ENCODE data around the gene SPECC1L. TPM values are rescaled to one million over a fixed set of nuclear protein-coding genes. Genes with fewer than 3 reads are reported as not detected.

Gene SPECC1L
- total and polyA plus RNA-seq, 10 of the 15 experiments (the other 5 are each of a cell fraction or from before 2014, with no cell fraction given), result 1.9 to 40.6 (median 19.1) TPM

DNA sequence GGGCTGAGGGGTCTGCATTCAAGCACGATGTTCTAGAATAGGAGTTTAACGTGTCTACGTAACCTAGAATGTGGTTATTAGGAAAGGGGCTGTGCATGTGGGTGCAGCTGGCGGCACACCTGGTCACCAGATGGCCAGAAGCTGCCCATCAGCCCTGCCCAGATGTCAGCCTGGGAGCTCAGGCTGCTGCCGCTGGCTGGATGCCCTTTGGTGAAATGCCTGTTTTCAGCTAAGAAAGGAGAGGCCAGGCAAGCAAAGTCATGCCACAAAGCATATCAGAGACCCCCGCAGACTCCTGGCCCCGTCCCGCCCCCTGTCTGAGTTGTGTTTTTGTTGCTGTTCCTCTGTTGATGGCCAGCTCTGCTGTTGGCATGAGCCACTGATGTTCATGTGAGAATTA is 145.5 kb downstream of the SPECC1L start (continued):
- TF ChIP-seq REST (IDR thresholded peaks at IDR 0.05; ENCODE audit: low read depth, low read length), result no peak
- TF ChIP-seq FOXK2 (IDR thresholded peaks at IDR 0.05), result no peak
- TF ChIP-seq NFYA (IDR thresholded peaks at IDR 0.05; ENCODE audit: borderline replicate concordance, low read depth, low read length), result no peak
- TF ChIP-seq BRCA1 (IDR thresholded peaks at IDR 0.05; ENCODE audit: low read depth, low read length), result no peak
- no peak for TF ChIP-seq NBN (IDR thresholded peaks at IDR 0.05)
- no peak for TF ChIP-seq PBX3 (IDR thresholded peaks at IDR 0.05; ENCODE audit: insufficient replicate concordance, low read depth, low read length)

DNA sequence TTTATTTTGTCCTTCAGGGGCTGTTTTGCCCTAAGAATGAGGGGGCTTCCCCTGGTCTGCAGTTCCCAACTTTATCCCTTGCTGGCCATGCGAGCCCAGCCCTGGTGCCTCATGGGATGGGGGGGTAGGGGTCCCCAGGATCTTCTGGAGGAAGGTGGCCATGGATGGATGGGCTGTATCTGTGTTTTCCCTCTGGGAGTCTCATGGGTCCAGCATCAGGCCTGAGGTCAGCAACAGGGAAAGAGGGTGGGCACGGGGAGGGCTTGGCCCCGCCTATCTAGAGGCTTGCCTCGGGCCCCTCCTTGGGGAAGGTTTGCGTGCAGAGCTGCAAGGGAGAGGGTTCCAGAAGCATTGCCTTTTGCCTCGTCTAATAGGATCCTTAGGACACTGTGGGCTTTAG is 146.0 kb downstream of the SPECC1L start:
- ATAC-seq, result no peak
- in situ Hi-C loops (cut with MboI), result no loop called here
- BruUV-seq (replicated peaks), result no TSS peak
- H4K20me1 ChIP-seq (ENCODE audit: control insufficient read depth, insufficient read depth), result no peaks in the 10 kb centered on the region
- no peak overlapping the region for H2AFZ ChIP-seq (ENCODE audit: control insufficient read depth, low read depth, low read length)
- ChIA-PET CTCF (interaction anchor here (1.1 kb wide), 1 partner anchor 17 kb away, joined by 3 read pairs; no protein-coding TSS in a partner anchor), SMC1A (ENCODE audit: uncharacterized antibody, unreplicated experiment) (interaction anchor here (1.3 to 1.8 kb wide), 2 partner anchors 14 to 105 kb away, joined by 3 to 4 read pairs; no protein-coding TSS in a partner anchor), POLR2A (interaction anchor here (1.0 to 1.4 kb wide), 2 partner anchors 18 to 86 kb away, joined by 3 read pairs; no protein-coding TSS in a partner anchor), RAD21 (ENCODE audit: unreplicated experiment) (interaction anchor here (1.3 kb wide), 1 partner anchor 110 kb away, joined by 3 read pairs; no protein-coding TSS in a partner anchor)
- H3K27ac ChIP-seq (ENCODE audit: control insufficient read depth, insufficient read depth), result no peak overlapping the region
- no peaks in the 10 kb centered on the region for H3K79me2 ChIP-seq (ENCODE audit: control insufficient read depth, insufficient read depth, low read length)
- no peak overlapping the region for H3K9ac ChIP-seq (ENCODE audit: control insufficient read depth, insufficient read depth, low read length)
- H3K4me2 ChIP-seq (ENCODE audit: control insufficient read depth, insufficient read depth), result no peak overlapping the region
- intact Hi-C loops (cut with micrococcal nuclease; ENCODE audit: unreplicated experiment), result no loop called here
- H3K4me3 ChIP-seq, result no peak overlapping the region
- H3K4me1 ChIP-seq (ENCODE audit: control insufficient read depth, insufficient read depth, low read length), result no peaks in the 10 kb centered on the region
- H3K36me3 ChIP-seq (ENCODE audit: control insufficient read depth in 2 of 2, insufficient read depth in 2 of 2, low read length in 1 of 2), result peaks cover 0 to 15% of the 10 kb centered on the region in 2 experiments; a peak in 3 of 4 replicates
- no peaks in the 10 kb centered on the region for H3K9me3 ChIP-seq (replicated peaks; ENCODE audit: control insufficient read depth, insufficient read depth, low read length)
- WGBS (ENCODE audit: insufficient coverage, insufficient replicate concordance, low lambda C conversion rate, missing lambda C conversion rate), result 71% methylated on average over 6 of the region's 6 CpGs
- no peak for DNase-seq (ENCODE audit: low read depth, low spot score)
- H3K27me3 ChIP-seq (replicated peaks in 1 of 2; ENCODE audit: control insufficient read depth in 2 of 2, insufficient read depth in 2 of 2, low read length in 1 of 2), result no peaks in the 10 kb centered on the region
- no peak for FAIRE-seq
- TF ChIP-seq NBN (IDR thresholded peaks at IDR 0.05) (no peak), STAT3 (IDR thresholded peaks at IDR 0.05; ENCODE audit: low read depth, low read length) (no peak), USF1 (IDR thresholded peaks at IDR 0.05; ENCODE audit: borderline replicate concordance, extremely low read length, insufficient read depth, low read depth, low read length) (no peak)
- TF ChIP-seq, protein P1, sequence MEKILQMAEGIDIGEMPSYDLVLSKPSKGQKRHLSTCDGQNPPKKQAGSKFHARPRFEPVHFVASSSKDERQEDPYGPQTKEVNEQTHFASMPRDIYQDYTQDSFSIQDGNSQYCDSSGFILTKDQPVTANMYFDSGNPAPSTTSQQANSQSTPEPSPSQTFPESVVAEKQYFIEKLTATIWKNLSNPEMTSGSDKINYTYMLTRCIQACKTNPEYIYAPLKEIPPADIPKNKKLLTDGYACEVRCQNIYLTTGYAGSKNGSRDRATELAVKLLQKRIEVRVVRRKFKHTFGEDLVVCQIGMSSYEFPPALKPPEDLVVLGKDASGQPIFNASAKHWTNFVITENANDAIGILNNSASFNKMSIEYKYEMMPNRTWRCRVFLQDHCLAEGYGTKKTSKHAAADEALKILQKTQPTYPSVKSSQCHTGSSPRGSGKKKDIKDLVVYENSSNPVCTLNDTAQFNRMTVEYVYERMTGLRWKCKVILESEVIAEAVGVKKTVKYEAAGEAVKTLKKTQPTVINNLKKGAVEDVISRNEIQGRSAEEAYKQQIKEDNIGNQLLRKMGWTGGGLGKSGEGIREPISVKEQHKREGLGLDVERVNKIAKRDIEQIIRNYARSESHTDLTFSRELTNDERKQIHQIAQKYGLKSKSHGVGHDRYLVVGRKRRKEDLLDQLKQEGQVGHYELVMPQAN (conservative IDR thresholded peaks at IDR 0.05), result no peak
- TF ChIP-seq, protein P2, sequence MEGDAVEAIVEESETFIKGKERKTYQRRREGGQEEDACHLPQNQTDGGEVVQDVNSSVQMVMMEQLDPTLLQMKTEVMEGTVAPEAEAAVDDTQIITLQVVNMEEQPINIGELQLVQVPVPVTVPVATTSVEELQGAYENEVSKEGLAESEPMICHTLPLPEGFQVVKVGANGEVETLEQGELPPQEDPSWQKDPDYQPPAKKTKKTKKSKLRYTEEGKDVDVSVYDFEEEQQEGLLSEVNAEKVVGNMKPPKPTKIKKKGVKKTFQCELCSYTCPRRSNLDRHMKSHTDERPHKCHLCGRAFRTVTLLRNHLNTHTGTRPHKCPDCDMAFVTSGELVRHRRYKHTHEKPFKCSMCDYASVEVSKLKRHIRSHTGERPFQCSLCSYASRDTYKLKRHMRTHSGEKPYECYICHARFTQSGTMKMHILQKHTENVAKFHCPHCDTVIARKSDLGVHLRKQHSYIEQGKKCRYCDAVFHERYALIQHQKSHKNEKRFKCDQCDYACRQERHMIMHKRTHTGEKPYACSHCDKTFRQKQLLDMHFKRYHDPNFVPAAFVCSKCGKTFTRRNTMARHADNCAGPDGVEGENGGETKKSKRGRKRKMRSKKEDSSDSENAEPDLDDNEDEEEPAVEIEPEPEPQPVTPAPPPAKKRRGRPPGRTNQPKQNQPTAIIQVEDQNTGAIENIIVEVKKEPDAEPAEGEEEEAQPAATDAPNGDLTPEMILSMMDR (IDR thresholded peaks at IDR 0.05 in 2 of 3, conservative IDR thresholded peaks at IDR 0.05 in 1 of 3; ENCODE audit: control insufficient read depth in 2 of 3, extremely low read depth in 1 of 3, insufficient read depth in 1 of 3, low read depth in 3 of 3, low read length in 3 of 3), result no peak
